Testis (tissue), 2 donors: Measurements from ENCODE around the gene SLC47A2.

Experiments
- CTCF ChIP-seq, 3 experiments: fragments of 450-650 bp in 2 of 3; fragments of 200-600 bp in 1 of 3; sonication (generic) in 1 of 3; IDR thresholded peaks; one replicate each; pipeline ENCODE4 v1.5.1; 2016 to 2019; ENCODE audit warnings: antibody characterized with exemption in 3 of 3, mild to moderate bottlenecking in 2 of 3, moderate library complexity in 1 of 3
- POLR2A ChIP-seq: fragments of 450-650 bp; IDR thresholded peaks from one replicate; pipeline ENCODE4 v1.6.1; 2017; ENCODE audit warnings: antibody characterized with exemption, mild to moderate bottlenecking, moderate library complexity

- TF ChIP-seq CTCF (IDR thresholded peaks at IDR 0.05) (no peak), POLR2A (no peak)
Observed at GRCh38 chr17:19630661-19631060, 85.7 kb downstream of the SLC47A2 start.
